NB4 (cell line): ENCODE results near the gene MAP3K1.

ENCODE experiments used
- MAX ChIP-seq: IDR thresholded peaks from 2 replicates; pipeline ENCODE4 v1.6.1; 2011; ENCODE audit warnings: low read depth, low read length
- POLR2A ChIP-seq: IDR thresholded peaks from 2 replicates; pipeline ENCODE4 v1.6.1; 2011; ENCODE audit warnings: mild to moderate bottlenecking; ENCODE audit not compliant: insufficient read length; ENCODE audit errors: extremely low read depth
- TF ChIP-seq, protein P1 (sequence below): IDR thresholded peaks from one replicate; pipeline ENCODE4 v1.5.1; 2012; ENCODE audit warnings: low read depth, low read length

DNA sequence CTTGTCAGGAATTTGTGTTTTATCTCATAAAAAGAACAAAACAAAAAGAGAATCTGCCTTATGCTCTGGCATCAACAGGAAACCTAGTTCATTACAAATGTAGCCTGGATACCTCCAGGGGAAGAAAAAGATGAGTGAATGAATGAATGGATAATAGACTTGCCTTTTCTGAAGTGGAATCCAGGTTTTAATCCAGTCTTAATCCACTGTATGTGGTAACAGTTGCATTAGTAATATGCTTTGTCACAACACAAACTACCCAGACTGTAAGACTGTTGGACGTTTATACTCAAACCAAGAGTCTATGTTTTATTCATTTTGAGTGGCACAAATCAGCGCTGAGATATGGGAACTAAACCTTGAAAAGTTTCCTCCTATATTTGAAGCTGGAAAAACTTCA, 32.1 kb upstream of the MAP3K1 start:
- TF ChIP-seq, protein P1, sequence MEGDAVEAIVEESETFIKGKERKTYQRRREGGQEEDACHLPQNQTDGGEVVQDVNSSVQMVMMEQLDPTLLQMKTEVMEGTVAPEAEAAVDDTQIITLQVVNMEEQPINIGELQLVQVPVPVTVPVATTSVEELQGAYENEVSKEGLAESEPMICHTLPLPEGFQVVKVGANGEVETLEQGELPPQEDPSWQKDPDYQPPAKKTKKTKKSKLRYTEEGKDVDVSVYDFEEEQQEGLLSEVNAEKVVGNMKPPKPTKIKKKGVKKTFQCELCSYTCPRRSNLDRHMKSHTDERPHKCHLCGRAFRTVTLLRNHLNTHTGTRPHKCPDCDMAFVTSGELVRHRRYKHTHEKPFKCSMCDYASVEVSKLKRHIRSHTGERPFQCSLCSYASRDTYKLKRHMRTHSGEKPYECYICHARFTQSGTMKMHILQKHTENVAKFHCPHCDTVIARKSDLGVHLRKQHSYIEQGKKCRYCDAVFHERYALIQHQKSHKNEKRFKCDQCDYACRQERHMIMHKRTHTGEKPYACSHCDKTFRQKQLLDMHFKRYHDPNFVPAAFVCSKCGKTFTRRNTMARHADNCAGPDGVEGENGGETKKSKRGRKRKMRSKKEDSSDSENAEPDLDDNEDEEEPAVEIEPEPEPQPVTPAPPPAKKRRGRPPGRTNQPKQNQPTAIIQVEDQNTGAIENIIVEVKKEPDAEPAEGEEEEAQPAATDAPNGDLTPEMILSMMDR, result no peak
- no peak for TF ChIP-seq MAX
- TF ChIP-seq POLR2A, result no peak
